ENCODE data around the gene TRIM75.
"Not testable (repeated sequence)": the region's sequence is repeated elsewhere in the genome, so short reads cannot be mapped to it uniquely, and the experiment has no call there.

Gene TRIM75

GRCh38 chr4:165070560-165070959 lies 16.9 kb downstream of the TRIM75 start:
- H3K9ac ChIP-seq (ENCODE audit: low read length in 5 of 5), result no peak overlapping the region
- no peak overlapping the region for H3K4me3 ChIP-seq (ENCODE audit: low read depth in 1 of 5, low read length in 5 of 5)
- H3K27ac ChIP-seq (ENCODE audit: low read depth, low read length), result no peak overlapping the region
- H3K4me1 ChIP-seq (ENCODE audit: control insufficient read depth in 5 of 5, insufficient read depth in 5 of 5, low read length in 5 of 5), result no peaks in the 10 kb centered on the region
- no peaks in the 10 kb centered on the region for H3K36me3 ChIP-seq (ENCODE audit: control insufficient read depth in 5 of 5, insufficient read depth in 5 of 5, low read length in 5 of 5)
- H3K9me3 ChIP-seq (ENCODE audit: control insufficient read depth in 5 of 5, low read length in 5 of 5), result no peaks in the 10 kb centered on the region
- H3K27me3 ChIP-seq (ENCODE audit: control insufficient read depth in 5 of 5, insufficient read depth in 4 of 5, low read length in 5 of 5), result no peaks in the 10 kb centered on the region

- H3K36me3 ChIP-seq (ENCODE audit: control insufficient read depth in 5 of 5, insufficient read depth in 5 of 5, low read length in 5 of 5); H3K27me3 ChIP-seq (ENCODE audit: control insufficient read depth in 5 of 5, insufficient read depth in 4 of 5, low read length in 5 of 5); H3K4me3 ChIP-seq (ENCODE audit: low read depth in 1 of 5, low read length in 5 of 5); H3K9me3 ChIP-seq (ENCODE audit: control insufficient read depth in 5 of 5, low read length in 5 of 5); H3K27ac ChIP-seq (ENCODE audit: low read depth, low read length); H3K9ac ChIP-seq (ENCODE audit: low read length in 5 of 5); H3K4me1 ChIP-seq (ENCODE audit: control insufficient read depth in 5 of 5, insufficient read depth in 5 of 5, low read length in 5 of 5): not testable (repeated sequence)
These were observed 19.7 kb downstream of the TRIM75 start for GRCh38 chr4:165073346-165073745.

- H3K27me3 ChIP-seq (ENCODE audit: control insufficient read depth in 5 of 5, insufficient read depth in 4 of 5, low read length in 5 of 5), result no peaks in the 10 kb centered on the region
- no peaks in the 10 kb centered on the region for H3K4me1 ChIP-seq (ENCODE audit: control insufficient read depth in 5 of 5, insufficient read depth in 5 of 5, low read length in 5 of 5)
- no peak overlapping the region for H3K9ac ChIP-seq (ENCODE audit: low read length in 5 of 5)
- no peak overlapping the region for H3K27ac ChIP-seq (ENCODE audit: low read depth, low read length)
- H3K4me3 ChIP-seq (ENCODE audit: low read depth in 1 of 5, low read length in 5 of 5), result no peak overlapping the region
- peaks cover 7 to 18% (median 8%) of the 10 kb centered on the region in 5 donors for H3K36me3 ChIP-seq (ENCODE audit: control insufficient read depth in 5 of 5, insufficient read depth in 5 of 5, low read length in 5 of 5)
- H3K9me3 ChIP-seq (ENCODE audit: control insufficient read depth in 5 of 5, low read length in 5 of 5), result no peaks in the 10 kb centered on the region
These were observed 23.4 kb downstream of the TRIM75 start for GRCh38 chr4:165077034-165077578.

GRCh38 chr4:165079476-165079875 lies 25.8 kb downstream of the TRIM75 start:
- no peaks in the 10 kb centered on the region for H3K9me3 ChIP-seq (ENCODE audit: control insufficient read depth in 5 of 5, low read length in 5 of 5)
- no peaks in the 10 kb centered on the region for H3K27me3 ChIP-seq (ENCODE audit: control insufficient read depth in 5 of 5, insufficient read depth in 4 of 5, low read length in 5 of 5)
- H3K27ac ChIP-seq (ENCODE audit: low read depth, low read length), result no peak overlapping the region
- no peaks in the 10 kb centered on the region for H3K4me1 ChIP-seq (ENCODE audit: control insufficient read depth in 5 of 5, insufficient read depth in 5 of 5, low read length in 5 of 5)
- H3K9ac ChIP-seq (ENCODE audit: low read length in 5 of 5), result no peak overlapping the region
- no peak overlapping the region for H3K4me3 ChIP-seq (ENCODE audit: low read depth in 1 of 5, low read length in 5 of 5)
- H3K36me3 ChIP-seq (ENCODE audit: control insufficient read depth in 5 of 5, insufficient read depth in 5 of 5, low read length in 5 of 5), result peaks cover 7 to 19% (median 11%) of the 10 kb centered on the region in 5 donors

GRCh38 chr4:165084787-165085186 lies 31.1 kb downstream of the TRIM75 start:
- H3K27me3 ChIP-seq (ENCODE audit: control insufficient read depth in 5 of 5, insufficient read depth in 4 of 5, low read length in 5 of 5); H3K9me3 ChIP-seq (ENCODE audit: control insufficient read depth in 5 of 5, low read length in 5 of 5); H3K27ac ChIP-seq (ENCODE audit: low read depth, low read length); H3K9ac ChIP-seq (ENCODE audit: low read length in 5 of 5); H3K4me3 ChIP-seq (ENCODE audit: low read depth in 1 of 5, low read length in 5 of 5); H3K4me1 ChIP-seq (ENCODE audit: control insufficient read depth in 5 of 5, insufficient read depth in 5 of 5, low read length in 5 of 5): not testable (repeated sequence)
- H3K36me3 ChIP-seq (ENCODE audit: control insufficient read depth in 5 of 5, insufficient read depth in 5 of 5, low read length in 5 of 5), result peaks cover 23 to 49% (median 36%) of the 10 kb centered on the region in 5 donors

- Histone ChIP-seq H3K36me3 (ENCODE audit: control insufficient read depth in 5 of 5, insufficient read depth in 5 of 5, low read length in 5 of 5) (peaks cover 19 to 53% (median 36%) of the 10 kb centered on the region in 5 donors), H3K9ac (ENCODE audit: low read length in 5 of 5) (no peak overlapping the region), H3K4me3 (ENCODE audit: low read depth in 1 of 5, low read length in 5 of 5) (no peak overlapping the region), H3K27me3 (ENCODE audit: control insufficient read depth in 5 of 5, insufficient read depth in 4 of 5, low read length in 5 of 5) (no peaks in the 10 kb centered on the region), H3K4me1 (ENCODE audit: control insufficient read depth in 5 of 5, insufficient read depth in 5 of 5, low read length in 5 of 5) (no peaks in the 10 kb centered on the region), H3K27ac (ENCODE audit: low read depth, low read length) (no peak overlapping the region), H3K9me3 (ENCODE audit: control insufficient read depth in 5 of 5, low read length in 5 of 5) (no peaks in the 10 kb centered on the region)
These were observed 32.3 kb downstream of the TRIM75 start for GRCh38 chr4:165085946-165086345.

- H3K9ac ChIP-seq (ENCODE audit: low read length in 5 of 5), result no peak overlapping the region
- no peaks in the 10 kb centered on the region for H3K9me3 ChIP-seq (ENCODE audit: control insufficient read depth in 5 of 5, low read length in 5 of 5)
- no peak overlapping the region for H3K4me3 ChIP-seq (ENCODE audit: low read depth in 1 of 5, low read length in 5 of 5)
- H3K27ac ChIP-seq (ENCODE audit: low read depth, low read length), result no peak overlapping the region
- no peaks in the 10 kb centered on the region for H3K27me3 ChIP-seq (ENCODE audit: control insufficient read depth in 5 of 5, insufficient read depth in 4 of 5, low read length in 5 of 5)
- no peaks in the 10 kb centered on the region for H3K4me1 ChIP-seq (ENCODE audit: control insufficient read depth in 5 of 5, insufficient read depth in 5 of 5, low read length in 5 of 5)
- H3K36me3 ChIP-seq (ENCODE audit: control insufficient read depth in 5 of 5, insufficient read depth in 5 of 5, low read length in 5 of 5), result peaks cover 22 to 62% (median 40%) of the 10 kb centered on the region in 5 donors
These were observed 34.7 kb downstream of the TRIM75 start for GRCh38 chr4:165088366-165088765.

- H3K36me3 ChIP-seq (ENCODE audit: control insufficient read depth in 5 of 5, insufficient read depth in 5 of 5, low read length in 5 of 5), result peaks cover 10 to 55% (median 29%) of the 10 kb centered on the region in 5 donors
These were observed 38.5 kb downstream of the TRIM75 start for GRCh38 chr4:165092187-165092586.

GRCh38 chr4:165094873-165095272 lies 41.2 kb downstream of the TRIM75 start:
- Histone ChIP-seq H3K27ac (ENCODE audit: low read depth, low read length) (no peak overlapping the region), H3K4me1 (ENCODE audit: control insufficient read depth in 5 of 5, insufficient read depth in 5 of 5, low read length in 5 of 5) (no peaks in the 10 kb centered on the region), H3K4me3 (ENCODE audit: low read depth in 1 of 5, low read length in 5 of 5) (no peak overlapping the region), H3K9ac (ENCODE audit: low read length in 5 of 5) (no peak overlapping the region), H3K9me3 (ENCODE audit: control insufficient read depth in 5 of 5, low read length in 5 of 5) (no peaks in the 10 kb centered on the region), H3K27me3 (ENCODE audit: control insufficient read depth in 5 of 5, insufficient read depth in 4 of 5, low read length in 5 of 5) (no peaks in the 10 kb centered on the region), H3K36me3 (ENCODE audit: control insufficient read depth in 5 of 5, insufficient read depth in 5 of 5, low read length in 5 of 5) (peaks cover 6 to 49% (median 23%) of the 10 kb centered on the region in 5 donors)

More at GRCh38 chr4:165092187-165092586, 38.5 kb downstream of the TRIM75 start:
- not testable (repeated sequence) for H3K27me3 ChIP-seq (ENCODE audit: control insufficient read depth in 5 of 5, insufficient read depth in 4 of 5, low read length in 5 of 5); H3K9me3 ChIP-seq (ENCODE audit: control insufficient read depth in 5 of 5, low read length in 5 of 5); H3K4me3 ChIP-seq (ENCODE audit: low read depth in 1 of 5, low read length in 5 of 5); H3K4me1 ChIP-seq (ENCODE audit: control insufficient read depth in 5 of 5, insufficient read depth in 5 of 5, low read length in 5 of 5); H3K9ac ChIP-seq (ENCODE audit: low read length in 5 of 5); H3K27ac ChIP-seq (ENCODE audit: low read depth, low read length)

GRCh38 chr4:165095291-165095690 lies 41.6 kb downstream of the TRIM75 start:
- Histone ChIP-seq H3K4me3 (ENCODE audit: low read depth in 1 of 5, low read length in 5 of 5) (no peak overlapping the region), H3K36me3 (ENCODE audit: control insufficient read depth in 5 of 5, insufficient read depth in 5 of 5, low read length in 5 of 5) (peaks cover 6 to 50% (median 24%) of the 10 kb centered on the region in 5 donors), H3K4me1 (ENCODE audit: control insufficient read depth in 5 of 5, insufficient read depth in 5 of 5, low read length in 5 of 5) (no peaks in the 10 kb centered on the region), H3K9me3 (ENCODE audit: control insufficient read depth in 5 of 5, low read length in 5 of 5) (no peaks in the 10 kb centered on the region), H3K27ac (ENCODE audit: low read depth, low read length) (no peak overlapping the region), H3K27me3 (ENCODE audit: control insufficient read depth in 5 of 5, insufficient read depth in 4 of 5, low read length in 5 of 5) (no peaks in the 10 kb centered on the region), H3K9ac (ENCODE audit: low read length in 5 of 5) (no peak overlapping the region)
